Endothelial cell of umbilical vein (primary cell): Measurements from ENCODE around the gene RBPJ. TPM values are rescaled to one million over a fixed set of nuclear protein-coding genes. Genes with fewer than 3 reads are reported as not detected.
A peak's percentile ranks its signal among the peaks of the same experiment; 100 is the strongest.

Source experiments
- BruUV-seq: library from RNA; stranded (reverse); fragments of 400-500 nt; replicated peaks from 2 replicates; lab custom pipeline; 2021; lab: Mats Ljungman, UMichigan
- CTCF ChIA-PET: fragments of 300-600, 350-600 bp; sonication (Branson Sonifier 250); formaldehyde crosslinking; loops from one replicate; lab custom pipeline; 2021; ENCODE audit warnings: antibody characterized with exemption, inconsistent platforms; lab: Charles Lee
- POLR2A ChIA-PET: fragments of 300-600, 350-600 bp; sonication (Branson Sonifier 250); formaldehyde crosslinking; loops from one replicate; lab custom pipeline; 2021; ENCODE audit warnings: antibody characterized with exemption, inconsistent platforms; lab: Charles Lee
- DNase-seq: peaks from one replicate; pipeline ENCODE4 v3.0.0-alpha.2; 2011; ENCODE audit warnings: low read depth, low spot score
- FAIRE-seq: peaks from 2 replicates; lab custom pipeline; 2011; peaks lifted over from hg19 to GRCh38; lab: Jason Lieb, UNC
- H2AFZ ChIP-seq: 2 replicates; pipeline ENCODE4 v1.6.0; 2012; ENCODE audit warnings: low read depth, low read length, control low read depth, inconsistent platforms
- H3K27ac ChIP-seq: 2 replicates; pipeline ENCODE4 v1.5.1; 2011; ENCODE audit warnings: low read depth, mild to moderate bottlenecking, control low read depth, low read length, moderate library complexity; ENCODE audit not compliant: insufficient read depth
- H3K27me3 ChIP-seq, 2 experiments: 2 replicates each; pipeline versions ENCODE4 v1.6.0 to v1.6.1; 2011; ENCODE audit warnings: low read length in 2 of 2, mixed read lengths in 1 of 2; ENCODE audit not compliant: control insufficient read depth in 2 of 2, insufficient read depth in 2 of 2
- H3K36me3 ChIP-seq, 2 experiments: 2 replicates in 1 of 2; 3 replicates in 1 of 2; pipeline ENCODE4 v1.5.1; 2011; ENCODE audit warnings: low read length in 2 of 2, mild to moderate bottlenecking in 1 of 2, moderate library complexity in 1 of 2; ENCODE audit not compliant: control insufficient read depth in 2 of 2, insufficient read depth in 2 of 2; ENCODE audit errors: extremely low read depth in 1 of 2
- H3K4me1 ChIP-seq: 3 replicates; pipeline ENCODE4 v1.5.1; 2011; ENCODE audit warnings: mild to moderate bottlenecking, low read length; ENCODE audit not compliant: control insufficient read depth, insufficient read depth; ENCODE audit errors: extremely low read depth
- H3K4me2 ChIP-seq: 2 replicates; pipeline ENCODE4 v1.6.1; 2011; ENCODE audit warnings: low read length, control low read depth, mixed read lengths; ENCODE audit not compliant: insufficient read depth
- H3K4me3 ChIP-seq, 3 experiments: fragments of 200-600 bp in 1 of 3; sonication (generic), shearing (Covaris generic) in 1 of 3; replicated peaks in 1 of 3; 2 replicates each; pipeline ENCODE4 v1.5.1; 2011 to 2016; ENCODE audit warnings: control low read depth in 3 of 3, low read length in 3 of 3, mild to moderate bottlenecking in 2 of 3, inconsistent platforms in 1 of 3, low read depth in 1 of 3, moderate library complexity in 1 of 3; ENCODE audit not compliant: insufficient read depth in 1 of 3
- H3K79me2 ChIP-seq: 2 replicates; pipeline ENCODE4 v1.6.0; 2012; ENCODE audit warnings: low read length, inconsistent platforms; ENCODE audit not compliant: control insufficient read depth, insufficient read depth
- H3K9ac ChIP-seq: replicated peaks from 2 replicates; pipeline ENCODE3; 2011; ENCODE audit warnings: low read length, control low read depth; ENCODE audit not compliant: insufficient read depth; ENCODE audit errors: extremely low read depth
- H3K9me1 ChIP-seq: replicated peaks from 3 replicates; pipeline ENCODE4 v1.6.0; 2011; ENCODE audit warnings: mild to moderate bottlenecking, low read length; ENCODE audit not compliant: control insufficient read depth, insufficient read depth; ENCODE audit errors: extremely low read depth
- H3K9me3 ChIP-seq: replicated peaks from 2 replicates; pipeline ENCODE4 v1.5.1; 2012; ENCODE audit warnings: low read length, inconsistent platforms; ENCODE audit not compliant: control insufficient read depth, insufficient read depth
- H4K20me1 ChIP-seq: replicated peaks from 2 replicates; pipeline ENCODE3; 2011; ENCODE audit warnings: mild to moderate bottlenecking, low read length; ENCODE audit not compliant: control insufficient read depth, insufficient read depth; ENCODE audit errors: extremely low read depth
- EZH2 ChIP-seq: IDR thresholded peaks from 2 replicates; pipeline ENCODE4 v1.6.1; 2012; ENCODE audit warnings: borderline replicate concordance, low read depth, mild to moderate bottlenecking, moderate library complexity, low read length, inconsistent platforms; ENCODE audit not compliant: severe bottlenecking
- FOS ChIP-seq: IDR thresholded peaks from 2 replicates; pipeline ENCODE4 v1.6.1; 2011; ENCODE audit warnings: mild to moderate bottlenecking, low read length, moderate library complexity, borderline replicate concordance; ENCODE audit not compliant: insufficient read depth
- GATA2 ChIP-seq: IDR thresholded peaks from 2 replicates; pipeline ENCODE4 v1.7.0; 2011; ENCODE audit warnings: low read depth, mild to moderate bottlenecking, moderate library complexity, mixed read lengths, low read length; ENCODE audit not compliant: insufficient read length, insufficient read depth
- JUN ChIP-seq: IDR thresholded peaks from 2 replicates; pipeline ENCODE4 v1.6.1; 2011; ENCODE audit warnings: borderline replicate concordance, low read depth; ENCODE audit not compliant: insufficient read length, insufficient read depth
- MYC ChIP-seq: IDR thresholded peaks from one replicate; pipeline ENCODE4 v1.6.1; 2011; ENCODE audit warnings: mild to moderate bottlenecking, low read depth, low read length
- POLR2A ChIP-seq: IDR thresholded peaks from 2 replicates; pipeline ENCODE4 v1.6.1; 2012; ENCODE audit warnings: low read depth, mild to moderate bottlenecking, control low read depth, low read length
- POLR2AphosphoS5 ChIP-seq: IDR thresholded peaks from 2 replicates; pipeline ENCODE4 v1.6.1; 2012; ENCODE audit warnings: low read depth, mild to moderate bottlenecking, control low read depth, low read length, moderate library complexity; ENCODE audit not compliant: insufficient read depth
- dilution Hi-C: fragments of 300-500 bp; cut with MboI; formaldehyde crosslinking; loops from one replicate; pipeline ENCODE4 v1.15.0; 2019; ENCODE audit warnings: low sequenced_read_pairs; ENCODE audit not compliant: extremely low pct_ligation_motif_present
- intact Hi-C: fragments of 100-400 bp; cut with micrococcal nuclease; formaldehyde crosslinking; loops from one replicate; pipeline ENCODE4 v1.10.0; 2022
- polyA plus RNA-seq, 4 experiments: library from polyadenylated mRNA; depleted of rRNA in 3 of 4; stranded (reverse) in 3 of 4; unstranded in 1 of 4; fragments of >200 nt; gene quantifications; 2 replicates each; pipeline versions ENCODE4 v1.2.1 to v1.2.3, GENCODE V29; 2011 to 2012; ENCODE audit warnings: missing spikeins in 1 of 4
- total RNA-seq: library from RNA; stranded (reverse); gene quantifications from 2 replicates; pipeline ENCODE4 v1.2.3, GENCODE V29; 2021
- TF ChIP-seq, protein P1 (sequence below): IDR thresholded peaks from 2 replicates; pipeline ENCODE4 v1.6.1; 2011; ENCODE audit not compliant: insufficient read depth, insufficient read length
- TF ChIP-seq, protein P2 (sequence below), 2 donors: IDR thresholded peaks; 1 replicate in 1 of 2; 2 replicates in 1 of 2; pipeline ENCODE4 v1.5.1; 2011; ENCODE audit warnings: low read length in 2 of 2, mild to moderate bottlenecking in 2 of 2, moderate library complexity in 2 of 2, control low read depth in 1 of 2, inconsistent platforms in 1 of 2, low read depth in 1 of 2; ENCODE audit not compliant: insufficient read depth in 1 of 2; ENCODE audit errors: extremely low read depth in 1 of 2

Gene RBPJ
- total and polyA plus RNA-seq, 2 donors (not counting 3 experiments of a cell fraction or from before 2014, with no cell fraction given): 17.0 to 42.9 TPM

DNA sequence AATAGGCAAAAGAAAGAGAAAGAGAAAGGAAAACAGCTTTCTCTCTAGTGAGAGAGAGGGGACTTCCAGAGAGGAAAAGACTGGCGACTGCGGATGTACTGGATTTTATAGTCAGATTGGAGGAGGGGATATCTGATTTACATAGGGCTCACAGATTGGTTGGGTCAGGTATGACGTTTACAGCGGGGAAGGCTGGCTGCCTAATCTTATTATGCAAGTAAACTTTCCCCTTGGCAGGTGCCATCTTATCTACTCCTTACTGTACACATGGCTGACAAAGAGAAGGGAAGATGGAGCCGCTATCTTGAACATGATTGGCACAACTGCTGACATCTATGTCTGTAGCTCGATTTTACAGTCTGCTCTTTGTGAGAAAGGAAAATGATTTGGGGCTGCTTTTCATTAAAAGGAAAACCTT is 25.4 kb downstream of the RBPJ start:
- no peak overlapping the region for H2AFZ ChIP-seq
- H3K9me3 ChIP-seq: no peaks in the 10 kb centered on the region
- no peak overlapping the region for H3K9ac ChIP-seq
- H3K27ac ChIP-seq: no peak overlapping the region
- peaks cover 4% of the 10 kb centered on the region for H3K9me1 ChIP-seq
- CTCF ChIA-PET: interaction anchor here (12.2 kb wide), 1 partner anchor 16 kb away, joined by 81 read pairs; no protein-coding TSS in a partner anchor
- peaks cover 16% of the 10 kb centered on the region for H4K20me1 ChIP-seq
- H3K27me3 ChIP-seq: no peaks in the 10 kb centered on the region
- intact Hi-C loops (no loop called here), dilution Hi-C loops (no loop called here)
- peak; percentile 55 for DNase-seq
- H3K4me2 ChIP-seq: no peak overlapping the region
- H3K4me1 ChIP-seq: peaks cover 8% of the 10 kb centered on the region
- peaks cover 72% of the 10 kb centered on the region for H3K79me2 ChIP-seq
- BruUV-seq: no TSS peak
- POLR2A ChIA-PET: no interaction called here
- TF ChIP-seq, protein P1, sequence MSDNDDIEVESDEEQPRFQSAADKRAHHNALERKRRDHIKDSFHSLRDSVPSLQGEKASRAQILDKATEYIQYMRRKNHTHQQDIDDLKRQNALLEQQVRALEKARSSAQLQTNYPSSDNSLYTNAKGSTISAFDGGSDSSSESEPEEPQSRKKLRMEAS: no peak
- TF ChIP-seq FOS (no peak), EZH2 (no peak), POLR2A (no peak), JUN (no peak), POLR2AphosphoS5 (no peak), GATA2 (no peak), MYC (no peak)
- TF ChIP-seq, protein P2, sequence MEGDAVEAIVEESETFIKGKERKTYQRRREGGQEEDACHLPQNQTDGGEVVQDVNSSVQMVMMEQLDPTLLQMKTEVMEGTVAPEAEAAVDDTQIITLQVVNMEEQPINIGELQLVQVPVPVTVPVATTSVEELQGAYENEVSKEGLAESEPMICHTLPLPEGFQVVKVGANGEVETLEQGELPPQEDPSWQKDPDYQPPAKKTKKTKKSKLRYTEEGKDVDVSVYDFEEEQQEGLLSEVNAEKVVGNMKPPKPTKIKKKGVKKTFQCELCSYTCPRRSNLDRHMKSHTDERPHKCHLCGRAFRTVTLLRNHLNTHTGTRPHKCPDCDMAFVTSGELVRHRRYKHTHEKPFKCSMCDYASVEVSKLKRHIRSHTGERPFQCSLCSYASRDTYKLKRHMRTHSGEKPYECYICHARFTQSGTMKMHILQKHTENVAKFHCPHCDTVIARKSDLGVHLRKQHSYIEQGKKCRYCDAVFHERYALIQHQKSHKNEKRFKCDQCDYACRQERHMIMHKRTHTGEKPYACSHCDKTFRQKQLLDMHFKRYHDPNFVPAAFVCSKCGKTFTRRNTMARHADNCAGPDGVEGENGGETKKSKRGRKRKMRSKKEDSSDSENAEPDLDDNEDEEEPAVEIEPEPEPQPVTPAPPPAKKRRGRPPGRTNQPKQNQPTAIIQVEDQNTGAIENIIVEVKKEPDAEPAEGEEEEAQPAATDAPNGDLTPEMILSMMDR (IDR thresholded peaks at IDR 0.05; ENCODE audit: extremely low read depth in 1 of 2, insufficient read depth in 1 of 2, low read depth in 1 of 2, low read length in 2 of 2): no peak
- no peak for FAIRE-seq
- no peak overlapping the region for H3K4me3 ChIP-seq
- H3K36me3 ChIP-seq: no peaks in the 10 kb centered on the region
